GM19035 (cell line): Measurements from ENCODE around the gene NRSN2.
"Not testable (repeated sequence)": the region's sequence is repeated elsewhere in the genome, so short reads cannot be mapped to it uniquely, and the experiment has no call there.

Experiments used
- ATAC-seq: cut with Tn5 transposase; IDR thresholded peaks from one replicate; pipeline ENCODE4 v1.9.1; 2021; ENCODE audit not compliant: unreplicated experiment

Gene NRSN2

GRCh38 chr20:325045-325888 lies 21.6 kb upstream of the NRSN2 start, which contains the start of gene SOX12:
TSS of gene SOX12 (plus strand) at chr20:325552. CDS start at chr20:325925, 373 bp downstream.
- peak; percentile 69 for ATAC-seq

GRCh38 chr20:325889-326644 lies 20.8 kb upstream of the NRSN2 start:
- ATAC-seq, result peak; percentile 15

- ATAC-seq, result no peak
Measured at GRCh38 chr20:326645-327185, 20.2 kb upstream of the NRSN2 start.

GRCh38 chr20:327186-328026 lies 19.5 kb upstream of the NRSN2 start:
- ATAC-seq, result no peak

GRCh38 chr20:328027-328974 lies 18.6 kb upstream of the NRSN2 start:
- no peak for ATAC-seq

GRCh38 chr20:328975-329695 lies 17.8 kb upstream of the NRSN2 start:
- ATAC-seq, result no peak

- ATAC-seq, result no peak
Measured at GRCh38 chr20:329851-330232, 17.1 kb upstream of the NRSN2 start.

GRCh38 chr20:330233-331149 lies 16.4 kb upstream of the NRSN2 start:
- no peak for ATAC-seq

- no peak for ATAC-seq
Measured at GRCh38 chr20:334578-334977, 12.3 kb upstream of the NRSN2 start.

GRCh38 chr20:336040-336439 lies 10.9 kb upstream of the NRSN2 start:
- ATAC-seq, result not testable (repeated sequence)

GRCh38 chr20:341682-342081 lies 5.2 kb upstream of the NRSN2 start:
- ATAC-seq, result no peak

- no peak for ATAC-seq
Measured at GRCh38 chr20:343107-343506, 3.8 kb upstream of the NRSN2 start.

GRCh38 chr20:346033-346639 lies 775 bp upstream of the NRSN2 start:
- no peak for ATAC-seq

- ATAC-seq, result no peak
Measured at GRCh38 chr20:347317-347639, 367 bp downstream of the NRSN2 start.

- peak; percentile 72 for ATAC-seq
Measured at GRCh38 chr20:347640-348484, 951 bp downstream of the NRSN2 start.

GRCh38 chr20:348972-349841 lies 2.3 kb downstream of the NRSN2 start:
- no peak for ATAC-seq
